ENCODE results near the gene WSCD1. TPM values are rescaled to one million over a fixed set of nuclear protein-coding genes. Genes with fewer than 3 reads are reported as not detected.
A peak's percentile ranks its signal among the peaks of the same experiment; 100 is the strongest.

The WSCD1 gene
- total and polyA plus RNA-seq, 2 experiments from 2014 or later, result 3.1 to 16.7 TPM

DNA sequence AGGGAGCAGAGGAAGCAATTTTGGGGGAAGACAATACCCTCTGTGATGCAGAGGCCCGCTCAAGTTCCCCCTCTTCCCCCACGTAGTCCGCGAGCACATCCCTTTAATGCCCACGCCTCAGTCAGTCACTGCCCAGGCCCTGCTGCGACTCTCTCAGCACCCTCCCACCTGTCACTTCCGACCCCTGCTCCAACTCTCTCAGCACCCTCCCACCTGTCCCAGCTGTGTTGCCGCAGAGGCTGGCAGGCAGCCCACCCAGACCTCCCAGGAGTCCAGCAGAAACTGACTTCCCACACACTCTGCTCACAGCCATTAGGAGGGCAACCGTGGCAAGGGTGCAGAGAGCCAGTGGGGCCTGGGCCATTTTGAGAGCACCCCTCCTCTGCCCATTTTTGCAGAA is 92.7 kb downstream of the WSCD1 start:
- no peak for TF ChIP-seq CTCF (IDR thresholded peaks at IDR 0.05; ENCODE audit: low read depth, low read length)

DNA sequence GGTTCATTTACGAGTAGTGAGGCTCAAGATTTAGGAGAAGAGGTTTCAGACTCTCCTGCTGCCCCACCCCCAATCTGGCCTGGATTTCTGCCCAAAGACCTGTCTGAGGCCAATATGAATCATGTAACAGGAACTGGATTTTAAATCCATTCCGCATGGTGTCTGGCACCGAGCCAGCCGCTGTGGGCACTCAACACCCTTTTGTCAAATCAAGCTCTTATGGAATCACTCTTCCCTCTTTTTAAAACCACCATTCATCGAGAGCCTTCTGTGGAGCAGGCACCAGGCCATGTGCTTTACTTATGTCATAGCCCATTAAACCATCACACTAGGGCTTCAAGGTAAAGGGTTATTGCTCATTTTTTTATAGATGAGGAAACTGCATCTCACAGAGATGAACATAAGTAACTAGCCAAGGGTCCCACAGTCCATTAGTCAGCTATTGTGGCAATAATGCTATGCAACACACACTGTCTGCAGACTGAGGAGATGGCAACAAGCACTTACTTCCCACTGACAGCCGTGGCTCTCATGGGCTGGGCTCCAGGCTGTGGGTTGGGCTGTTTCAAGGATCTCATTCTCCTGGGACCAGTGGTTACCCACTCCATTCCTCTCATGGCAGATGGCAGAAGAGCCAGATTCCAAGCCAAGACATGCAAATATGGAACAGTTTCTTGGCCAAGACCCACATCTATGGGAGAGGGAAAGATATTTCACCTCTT is 93.6 kb downstream of the WSCD1 start:
- Histone ChIP-seq H3K27ac (no peak overlapping the region), H3K4me1 (ENCODE audit: low read depth) (peaks cover 16% of the 10 kb centered on the region), H3K36me3 (no peaks in the 10 kb centered on the region), H3K4me3 (no peak overlapping the region), H3K27me3 (no peaks in the 10 kb centered on the region), H3K9me3 (ENCODE audit: low read depth) (no peaks in the 10 kb centered on the region)
- DNase-seq (ENCODE audit: low read depth in 1 of 2, low spot score in 1 of 2), result peak; percentile 1 to 15
- no peak for TF ChIP-seq CTCF (IDR thresholded peaks at IDR 0.05; ENCODE audit: low read depth, low read length)

More for the DNA sequence above, 92.7 kb downstream of the WSCD1 start:
- no peaks in the 10 kb centered on the region for H3K9me3 ChIP-seq (ENCODE audit: low read depth)
- H3K27me3 ChIP-seq, result no peaks in the 10 kb centered on the region
- H3K36me3 ChIP-seq, result no peaks in the 10 kb centered on the region
- H3K27ac ChIP-seq, result no peak overlapping the region
- peaks cover 16% of the 10 kb centered on the region for H3K4me1 ChIP-seq (ENCODE audit: low read depth)
- no peak overlapping the region for H3K4me3 ChIP-seq
- DNase-seq (ENCODE audit: low read depth in 1 of 2, low spot score in 1 of 2), result peak in 1 of 2 donors; percentile 10

DNA sequence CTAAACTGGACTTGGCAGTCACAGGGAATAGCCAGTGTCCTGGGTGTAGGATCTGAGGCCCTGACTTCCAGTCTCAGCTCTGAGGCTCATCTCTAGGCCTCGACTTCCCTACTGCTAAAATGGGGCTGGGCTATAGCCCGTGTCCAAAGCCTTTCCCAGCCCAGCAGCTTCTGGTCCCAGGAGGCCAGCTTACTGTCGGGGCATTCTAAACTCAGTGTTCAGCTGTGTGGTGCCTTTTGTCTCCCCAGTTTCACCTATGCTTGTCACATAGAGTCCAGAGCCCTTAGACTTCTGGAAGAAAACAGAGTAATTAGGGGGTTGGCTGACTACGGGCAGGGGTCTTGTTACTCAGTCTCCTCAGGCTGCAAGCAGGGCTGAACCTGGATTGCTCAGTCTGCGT is 94.8 kb downstream of the WSCD1 start:
- Histone ChIP-seq H3K27me3 (no peaks in the 10 kb centered on the region), H3K4me1 (ENCODE audit: low read depth) (peaks cover 16% of the 10 kb centered on the region), H3K36me3 (no peaks in the 10 kb centered on the region), H3K9me3 (ENCODE audit: low read depth) (no peaks in the 10 kb centered on the region), H3K27ac (no peak overlapping the region), H3K4me3 (no peak overlapping the region)
- DNase-seq (ENCODE audit: low read depth in 1 of 2, low spot score in 1 of 2), result no peak
- TF ChIP-seq CTCF (IDR thresholded peaks at IDR 0.05; ENCODE audit: low read depth, low read length), result no peak

- H3K36me3 ChIP-seq, result no peaks in the 10 kb centered on the region
- no peaks in the 10 kb centered on the region for H3K9me3 ChIP-seq (ENCODE audit: low read depth)
- TF ChIP-seq CTCF (IDR thresholded peaks at IDR 0.05; ENCODE audit: low read depth, low read length), result no peak
- H3K4me1 ChIP-seq (ENCODE audit: low read depth), result peaks cover 16% of the 10 kb centered on the region
- no peaks in the 10 kb centered on the region for H3K27me3 ChIP-seq
- no peak overlapping the region for H3K4me3 ChIP-seq
- DNase-seq (ENCODE audit: low read depth in 1 of 2, low spot score in 1 of 2), result no peak
- H3K27ac ChIP-seq, result no peak overlapping the region
Measured at GRCh38 chr17:6165806-6166205, 95.6 kb downstream of the WSCD1 start.

DNA sequence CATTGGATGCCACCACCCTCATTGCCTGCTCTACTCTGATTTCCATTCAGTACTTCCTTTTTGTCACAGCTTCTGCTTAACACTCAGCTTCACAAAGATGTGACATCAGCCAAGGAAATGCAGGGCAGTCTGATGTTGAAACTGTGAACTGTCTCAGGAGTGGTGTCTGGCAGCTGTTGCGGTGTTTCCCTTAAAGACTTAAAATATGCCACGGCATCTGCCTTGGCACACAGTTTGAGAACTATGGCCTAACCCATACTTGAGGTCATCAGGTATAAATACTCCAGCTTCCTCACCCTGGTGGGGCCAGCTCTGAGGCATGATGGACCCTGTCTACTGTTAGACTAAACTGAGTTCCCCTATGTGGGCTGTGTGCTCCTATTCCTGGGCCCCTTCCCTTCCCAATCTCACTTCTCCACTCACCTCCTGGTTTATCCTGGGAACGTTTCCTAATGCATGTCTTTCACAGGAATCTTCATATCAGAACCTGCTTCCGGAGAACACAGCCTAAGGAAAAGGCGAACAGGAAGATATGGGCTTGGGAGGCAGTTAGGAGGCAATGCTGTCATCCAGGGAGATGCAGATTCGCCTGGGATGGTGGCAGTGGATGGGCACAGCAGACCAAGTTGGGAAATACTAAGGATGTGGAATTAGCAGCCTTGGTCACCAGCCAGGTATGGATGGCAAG is 96.5 kb downstream of the WSCD1 start:
- no peak for TF ChIP-seq CTCF (IDR thresholded peaks at IDR 0.05; ENCODE audit: low read depth, low read length)
- H3K27ac ChIP-seq, result no peak overlapping the region
- H3K4me3 ChIP-seq, result no peak overlapping the region
- peaks cover 11% of the 10 kb centered on the region for H3K4me1 ChIP-seq (ENCODE audit: low read depth)
- no peaks in the 10 kb centered on the region for H3K36me3 ChIP-seq
- H3K9me3 ChIP-seq (ENCODE audit: low read depth), result no peaks in the 10 kb centered on the region
- no peaks in the 10 kb centered on the region for H3K27me3 ChIP-seq
- no peak for DNase-seq (ENCODE audit: low read depth in 1 of 2, low spot score in 1 of 2)

Data from cardiac muscle cell (in vitro differentiated cells and primary cell).